IPS-11a (cell line): Measurements from ENCODE around the gene TNNI2.
"Not testable (repeated sequence)": the region's sequence is repeated elsewhere in the genome, so short reads cannot be mapped to it uniquely, and the experiment has no call there.

Experiments used
- H3K4me3 ChIP-seq: one replicate; pipeline ENCODE4 v1.5.1; 2013; ENCODE audit warnings: low read depth, low read length, control low read depth

The TNNI2 gene

DNA sequence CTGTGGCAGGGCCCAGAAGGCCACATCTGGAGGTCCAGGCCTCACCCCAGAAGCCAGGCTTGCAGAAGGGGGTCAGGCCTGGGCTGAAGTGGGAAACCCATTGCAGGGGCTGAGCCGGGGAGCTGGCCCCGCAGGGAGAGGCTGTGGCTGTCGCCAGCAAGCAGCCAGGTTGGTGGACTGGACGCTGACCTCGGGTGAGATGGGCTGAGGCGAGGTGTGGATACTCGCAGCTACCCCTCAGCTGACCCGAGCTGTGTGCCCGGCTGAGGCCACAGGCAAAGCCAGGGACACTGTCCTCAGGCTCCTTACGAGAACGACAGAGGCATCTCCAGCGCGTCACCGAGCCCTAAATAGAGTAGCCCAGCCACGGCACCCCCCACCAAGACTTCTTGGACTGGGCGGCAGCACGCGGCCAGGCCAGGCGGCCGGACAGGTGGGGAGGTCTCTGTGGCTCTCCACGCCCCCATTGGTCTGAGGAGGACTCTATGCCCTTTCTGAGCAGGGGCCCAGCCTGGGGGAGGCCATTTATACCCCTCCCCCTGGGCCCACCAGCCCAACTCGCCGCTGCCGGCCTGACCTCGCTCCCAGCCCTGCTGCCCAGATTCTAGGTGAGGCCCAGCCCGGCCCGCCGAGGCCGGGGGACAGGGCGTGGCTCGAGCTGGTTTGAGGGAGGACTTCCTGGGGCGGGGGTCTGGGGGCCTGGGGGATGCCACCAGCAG, at the start of gene TNNI2:
TSS of gene TNNI2 (plus strand) at position 556 of the 719 bp plus-strand sequence. CDS start 716 bp downstream, outside the sequence.
- no peak within 1 kb of the TSS for H3K4me3 ChIP-seq

DNA sequence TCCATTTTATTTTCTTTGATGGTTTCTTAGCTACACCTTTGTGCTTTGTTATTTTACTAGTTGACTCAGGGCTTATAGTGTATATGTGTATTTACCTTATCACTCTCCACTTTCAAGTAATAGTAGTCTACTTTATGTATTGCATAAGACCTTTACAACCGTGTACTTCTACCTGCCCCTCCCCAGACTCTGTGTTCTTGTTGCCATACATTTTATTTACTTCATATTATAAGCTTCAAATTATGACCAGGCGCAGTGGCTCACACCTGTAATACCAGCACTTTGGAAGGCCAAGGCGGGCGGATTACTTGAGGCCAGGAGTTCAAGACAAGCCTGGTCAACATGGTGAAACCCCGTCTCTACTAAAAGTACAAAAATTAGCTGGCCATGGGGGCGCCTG, 46.9 kb upstream of the TNNI2 start:
- no peak overlapping the region for H3K4me3 ChIP-seq

DNA sequence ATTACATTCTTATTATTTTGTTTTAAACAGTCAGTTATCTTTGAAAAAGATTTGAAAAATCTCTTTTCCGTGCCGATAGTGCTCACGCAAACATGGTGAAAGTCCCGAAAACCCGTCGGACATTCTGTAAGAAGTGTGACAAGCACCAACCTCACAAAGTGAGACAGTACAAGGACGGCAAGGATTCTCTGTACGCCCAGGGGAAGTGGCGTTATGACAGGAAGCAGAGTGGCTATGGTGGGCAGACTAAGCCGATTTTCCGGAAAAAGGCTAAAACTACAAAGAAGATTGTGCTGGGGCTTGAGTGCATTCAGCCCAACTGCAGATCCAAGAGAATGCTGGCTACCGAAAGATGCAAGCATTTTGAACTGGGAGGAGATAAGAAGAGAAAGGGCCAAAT, 46.3 kb upstream of the TNNI2 start:
- no peak overlapping the region for H3K4me3 ChIP-seq

DNA sequence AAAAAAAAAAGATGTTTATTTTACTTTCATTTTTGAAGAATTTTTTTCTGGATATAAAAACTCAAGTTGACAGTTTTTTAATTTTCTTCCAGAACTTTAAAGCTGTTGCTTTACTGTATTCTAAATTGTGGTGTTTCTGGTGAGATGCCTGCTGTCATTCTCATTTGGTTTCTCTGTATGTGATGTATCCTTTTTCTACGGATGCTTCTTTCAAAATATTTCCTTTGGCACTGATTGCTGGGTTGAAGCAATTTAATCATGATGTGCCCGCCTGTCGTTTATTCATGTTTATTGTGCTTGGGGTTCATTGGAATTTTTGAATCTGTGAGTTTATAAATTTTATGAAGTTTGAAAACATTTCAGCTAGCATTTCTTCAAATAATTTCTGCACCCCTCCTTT, 45.7 kb upstream of the TNNI2 start:
- H3K4me3 ChIP-seq = no peak overlapping the region

DNA sequence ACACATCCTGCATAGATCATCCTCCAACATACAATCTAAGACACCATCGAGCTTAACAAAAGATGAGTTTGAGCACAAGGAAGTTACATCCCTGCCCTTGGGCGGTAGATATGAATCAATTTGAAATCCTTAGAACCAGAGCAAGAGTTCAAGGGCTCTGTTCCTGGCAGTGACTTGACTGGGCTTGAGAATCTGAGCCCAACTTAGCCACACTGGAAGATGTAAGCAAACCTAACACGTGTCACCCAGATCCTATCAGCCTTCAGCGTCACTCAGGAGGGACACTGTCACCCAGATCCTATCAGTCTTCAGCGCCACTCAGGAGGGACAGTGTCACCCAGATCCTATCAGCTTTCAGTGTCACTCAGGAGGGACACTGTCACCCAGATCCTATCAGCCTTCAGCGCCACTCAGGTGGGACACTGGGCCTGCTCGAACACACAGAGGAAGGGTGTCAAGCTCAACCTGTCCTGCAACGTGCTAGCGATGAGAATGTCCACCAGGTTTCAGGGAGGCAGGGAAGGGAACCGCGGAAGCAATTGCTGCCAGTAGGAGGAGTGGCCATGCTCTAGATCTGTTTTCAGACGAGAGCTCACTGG, 42.3 kb upstream of the TNNI2 start:
- H3K4me3 ChIP-seq = no peak overlapping the region

DNA sequence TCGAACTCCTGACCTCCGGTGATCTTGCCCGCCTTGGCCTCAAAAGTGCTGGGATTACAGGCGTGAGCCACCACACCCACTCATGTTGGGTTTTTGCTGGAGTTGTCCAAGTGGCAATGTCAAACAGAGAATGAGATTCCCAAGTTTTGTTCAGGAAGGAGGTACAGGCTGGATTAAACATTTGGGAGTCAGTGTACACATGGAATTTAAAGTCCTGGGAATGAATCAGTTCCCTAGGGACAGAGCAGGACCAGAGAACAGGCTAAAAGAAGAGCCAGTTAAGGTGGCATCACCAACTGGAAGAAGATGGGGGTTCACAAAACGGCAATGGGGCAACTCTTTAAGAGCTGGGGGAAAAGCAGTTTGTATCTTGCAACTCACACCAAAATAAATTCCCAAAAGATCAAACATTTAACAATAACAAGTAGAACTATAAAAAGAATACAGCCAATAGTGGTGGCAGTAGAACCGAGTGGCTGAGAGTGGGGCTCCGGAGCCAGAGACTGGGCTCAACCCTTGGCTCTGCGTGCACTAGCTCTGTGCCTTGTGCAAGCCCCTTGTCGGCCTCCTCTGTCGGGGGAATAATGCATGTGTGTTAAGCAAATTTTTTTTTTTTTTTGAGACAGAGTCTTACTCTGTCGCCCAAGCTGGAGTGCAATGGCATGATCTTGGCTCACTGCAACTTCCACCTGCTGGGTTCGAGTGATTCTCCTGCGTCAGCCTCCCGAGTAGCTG, 41.2 kb upstream of the TNNI2 start:
- no peak overlapping the region for H3K4me3 ChIP-seq

DNA sequence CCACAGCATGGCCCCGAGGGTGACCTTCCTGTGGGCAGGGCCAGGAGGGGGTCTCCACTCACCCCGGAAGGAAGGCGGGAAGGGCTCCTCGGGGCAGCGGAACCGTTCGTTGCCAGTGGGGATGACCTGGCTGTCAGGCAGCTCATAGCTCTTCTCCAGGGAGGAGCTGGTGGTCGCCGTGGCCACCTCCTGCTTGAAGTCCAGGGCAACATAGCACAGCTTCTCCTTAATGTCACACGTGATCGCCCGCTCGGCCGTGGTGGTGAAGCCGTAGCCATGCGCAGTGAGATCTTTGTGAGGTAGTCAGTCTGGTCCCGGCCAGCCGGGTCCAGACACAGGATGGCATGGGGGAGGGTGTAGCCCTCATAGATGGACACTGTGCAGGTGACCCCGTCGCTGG, 35.5 kb upstream of the TNNI2 start:
- H3K4me3 ChIP-seq = no peak overlapping the region

DNA sequence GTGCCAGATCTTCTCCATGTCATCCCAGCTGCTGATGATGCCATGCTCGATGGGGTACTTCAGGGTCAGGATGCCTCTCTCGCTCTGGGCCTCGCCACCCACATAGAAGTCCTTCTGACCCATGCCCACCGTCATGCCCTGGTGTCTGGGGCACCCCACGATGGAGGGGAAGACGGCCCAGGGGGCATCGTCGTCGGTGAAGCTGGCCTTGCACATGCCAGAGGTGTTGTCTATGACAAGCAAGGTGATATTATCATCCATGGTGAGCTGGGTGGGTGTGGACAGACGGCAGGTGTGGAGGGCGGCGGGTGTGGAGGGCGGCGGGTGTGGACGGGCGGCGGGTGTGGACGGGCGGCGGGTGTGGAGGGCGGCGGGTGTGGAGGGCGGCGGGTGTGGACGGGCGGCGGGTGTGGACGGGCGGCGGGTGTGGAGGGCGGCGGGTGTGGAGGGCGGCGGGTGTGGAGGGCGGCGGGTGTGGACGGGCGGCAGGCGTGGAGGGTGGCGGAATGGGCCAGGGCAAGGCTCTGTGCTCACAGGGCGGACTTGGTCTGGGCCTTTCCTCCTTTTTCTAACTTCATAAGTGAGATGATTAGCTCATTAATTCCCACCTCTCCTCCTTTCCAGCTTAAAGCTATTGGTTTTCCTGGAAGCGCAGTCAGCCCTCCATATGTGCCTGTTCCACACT, 34.8 kb upstream of the TNNI2 start:
- not testable (repeated sequence) for H3K4me3 ChIP-seq

DNA sequence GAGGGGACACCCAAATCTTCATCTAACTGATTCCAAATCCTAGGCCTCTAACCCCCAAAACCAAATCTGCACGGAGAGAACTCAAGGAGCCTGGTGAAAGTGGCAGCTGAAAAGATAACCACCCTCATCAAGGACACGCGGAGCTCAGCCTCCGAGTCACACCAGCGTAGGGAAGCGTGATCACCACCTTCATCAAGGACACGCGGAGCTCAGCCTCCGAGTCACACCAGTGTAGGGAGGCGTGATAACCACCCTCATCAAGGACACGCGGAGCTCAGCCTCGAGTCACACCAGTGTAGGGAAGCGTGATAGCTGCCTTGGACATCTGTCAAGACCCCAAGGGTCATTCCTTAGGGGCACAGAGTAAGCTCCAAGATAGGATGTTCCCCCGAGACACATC, 33.3 kb upstream of the TNNI2 start:
- no peak overlapping the region for H3K4me3 ChIP-seq

DNA sequence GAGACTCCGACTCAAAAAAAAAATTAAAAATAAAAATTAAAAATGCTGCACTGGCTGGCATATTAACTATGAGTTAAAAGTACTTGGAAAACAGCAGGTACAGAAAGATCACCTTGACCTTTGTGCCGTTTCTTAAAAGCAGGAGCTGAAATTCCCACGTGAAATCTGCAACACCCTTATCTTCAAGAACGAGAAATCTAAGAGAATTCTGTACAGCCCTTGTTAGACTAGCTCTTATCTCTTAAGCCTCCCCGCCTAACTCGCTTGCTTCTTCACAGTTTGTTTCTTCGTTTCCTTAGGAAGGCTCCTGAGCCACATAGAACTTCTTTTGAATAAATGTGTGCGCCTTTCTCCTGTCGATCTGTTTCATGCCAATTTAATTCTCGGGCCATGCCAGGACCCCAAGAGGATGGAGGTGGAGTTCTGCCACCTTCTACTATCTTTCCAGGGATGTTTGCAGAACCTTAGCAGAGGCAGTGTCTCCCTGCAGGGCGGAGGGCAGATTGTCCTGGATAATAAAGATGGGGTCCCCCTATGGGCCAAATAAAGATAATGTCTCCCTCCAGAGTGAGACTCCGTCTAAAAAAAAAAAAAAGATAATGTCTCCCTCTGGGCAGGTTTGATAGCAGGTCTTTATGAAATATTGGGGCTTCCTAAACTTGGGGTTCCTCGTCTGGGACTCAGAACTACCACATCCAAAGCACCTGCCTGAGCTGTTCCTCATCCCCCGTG, 31.4 kb upstream of the TNNI2 start:
- H3K4me3 ChIP-seq = no peak overlapping the region

DNA sequence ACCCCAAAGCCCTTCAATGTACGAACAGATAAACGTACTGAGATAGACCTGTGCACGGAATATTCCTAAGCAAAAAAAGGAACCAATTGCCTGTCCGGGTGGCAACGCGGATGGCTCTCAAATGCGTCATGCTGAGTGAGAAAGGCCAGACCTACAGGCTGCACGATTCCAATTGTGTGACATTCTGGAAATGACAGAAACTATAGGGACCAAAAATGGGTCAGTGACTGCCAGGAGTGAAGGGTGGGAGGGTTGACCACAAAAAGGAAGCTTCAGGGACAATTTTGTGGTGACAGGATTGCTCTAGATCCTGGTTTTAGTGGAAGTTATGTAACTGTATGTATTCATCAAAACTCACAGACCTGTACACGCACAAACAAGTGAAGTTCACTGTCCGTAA, 28.0 kb upstream of the TNNI2 start:
- no peak overlapping the region for H3K4me3 ChIP-seq

DNA sequence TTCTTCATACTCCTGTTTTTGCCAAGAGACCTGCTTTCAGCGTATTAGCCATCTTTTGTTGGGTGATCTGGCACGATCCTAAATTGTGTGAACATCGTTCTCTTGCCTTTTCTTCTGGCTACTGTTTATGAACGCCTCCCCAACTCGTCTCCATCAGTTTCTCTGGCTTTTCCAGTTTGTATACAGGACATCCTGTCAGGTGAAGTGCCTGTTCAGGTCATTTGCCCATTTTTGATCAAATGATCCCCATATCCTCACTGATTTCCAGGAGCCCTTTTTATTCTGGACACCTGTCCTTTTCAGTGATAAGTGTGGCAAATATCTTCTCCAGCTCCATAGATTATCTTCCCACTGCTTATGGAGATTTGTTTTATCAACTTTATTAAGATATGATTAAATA, 26.5 kb upstream of the TNNI2 start:
- H3K4me3 ChIP-seq = no peak overlapping the region

DNA sequence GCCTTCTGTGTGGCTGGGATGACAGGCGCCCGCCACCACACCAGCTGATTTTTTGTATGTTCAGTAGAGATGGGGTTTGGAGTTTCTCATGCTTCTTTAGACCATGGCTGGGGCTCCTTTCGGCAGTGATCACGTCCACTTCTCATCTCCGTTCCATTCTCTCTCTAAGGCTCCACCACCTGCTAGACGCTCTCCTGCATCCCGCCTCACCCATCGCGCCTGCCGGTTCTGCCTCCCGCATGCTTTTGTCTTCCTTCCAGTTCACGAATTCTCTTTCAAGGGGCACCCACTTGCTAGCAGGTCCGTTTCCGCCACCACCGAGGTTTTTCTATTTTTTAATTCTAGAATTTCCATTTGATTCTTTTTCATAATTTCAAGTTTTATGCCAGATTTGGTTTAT, 26.0 kb upstream of the TNNI2 start:
- no peak overlapping the region for H3K4me3 ChIP-seq

DNA sequence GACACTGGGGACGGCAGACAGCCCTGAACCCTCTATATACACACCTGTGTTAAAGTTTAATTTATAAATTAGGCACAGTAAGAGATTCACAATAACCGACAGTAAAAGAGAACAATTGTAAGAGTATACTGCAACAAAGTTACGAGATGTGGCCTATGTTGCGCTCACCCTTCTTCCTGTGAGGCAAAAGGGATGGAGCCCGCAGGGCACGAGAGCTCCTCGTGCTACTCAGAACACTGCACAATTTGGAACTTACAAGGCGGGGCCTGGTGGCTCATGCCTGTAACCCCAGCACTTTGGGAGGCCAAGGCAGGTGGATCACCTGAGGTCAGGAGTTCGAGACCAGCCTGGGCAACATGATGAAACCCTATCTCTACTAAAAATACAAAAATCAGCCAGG, 25.4 kb upstream of the TNNI2 start:
- not testable (repeated sequence) for H3K4me3 ChIP-seq

DNA sequence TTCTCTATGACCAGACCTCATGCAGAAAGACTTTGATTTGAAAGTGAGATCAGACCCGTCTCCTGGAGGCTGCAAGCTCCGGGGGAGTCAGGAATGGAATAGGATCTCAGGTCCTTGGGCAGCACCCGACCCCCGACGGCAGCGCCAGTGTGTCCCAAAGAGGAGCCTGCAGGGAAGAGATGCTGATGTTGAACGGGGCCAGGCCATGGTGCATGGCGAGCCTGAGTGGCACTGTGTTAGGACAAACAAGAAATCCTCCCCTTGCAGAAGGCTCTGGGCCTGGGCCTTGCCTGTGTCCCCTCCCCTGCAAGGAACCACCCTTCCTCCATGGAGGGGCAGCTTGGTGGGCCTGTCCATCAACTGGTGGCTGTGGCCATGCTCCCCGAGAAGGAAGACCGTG, 24.1 kb upstream of the TNNI2 start:
- no peak overlapping the region for H3K4me3 ChIP-seq

DNA sequence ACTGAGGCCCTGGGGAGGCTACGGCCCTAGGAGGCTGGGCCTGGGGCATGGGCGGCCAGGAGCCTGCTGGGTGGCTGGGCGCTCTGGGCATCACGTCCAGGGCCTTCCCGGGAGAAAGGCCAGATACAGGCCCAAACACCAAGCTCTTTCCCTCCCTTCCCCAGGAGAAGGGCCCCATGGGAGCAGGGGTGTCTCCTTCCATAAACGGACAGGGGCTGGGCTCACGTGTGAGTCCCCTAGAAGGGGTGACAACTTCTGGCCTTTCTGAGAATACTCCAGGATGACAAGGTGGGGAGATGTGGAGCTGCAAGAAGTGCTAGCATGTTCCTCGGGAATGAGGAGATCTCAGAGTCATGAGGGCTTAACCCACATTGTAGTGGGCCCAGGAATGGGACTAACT, 23.5 kb upstream of the TNNI2 start:
- no peak overlapping the region for H3K4me3 ChIP-seq

DNA sequence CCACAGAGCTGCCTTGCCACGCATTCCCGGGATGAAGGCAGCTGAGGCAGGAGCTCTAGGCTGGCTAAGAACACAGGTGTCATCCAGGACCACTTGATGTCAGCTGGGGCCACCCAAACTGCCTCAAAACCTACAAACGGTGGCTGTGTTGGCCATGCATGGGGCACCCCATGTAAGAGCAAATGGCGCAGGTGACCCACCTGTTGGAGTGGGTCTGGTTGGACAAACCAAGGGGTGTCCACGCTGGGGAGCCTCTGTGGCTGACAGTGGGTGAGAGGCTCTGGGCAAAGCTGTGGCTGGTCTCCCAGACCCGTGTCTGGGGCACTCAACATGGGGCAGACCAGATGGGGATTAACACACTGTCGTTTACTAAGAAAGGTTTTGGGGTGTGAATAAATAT, 23.0 kb upstream of the TNNI2 start:
- H3K4me3 ChIP-seq = no peak overlapping the region

DNA sequence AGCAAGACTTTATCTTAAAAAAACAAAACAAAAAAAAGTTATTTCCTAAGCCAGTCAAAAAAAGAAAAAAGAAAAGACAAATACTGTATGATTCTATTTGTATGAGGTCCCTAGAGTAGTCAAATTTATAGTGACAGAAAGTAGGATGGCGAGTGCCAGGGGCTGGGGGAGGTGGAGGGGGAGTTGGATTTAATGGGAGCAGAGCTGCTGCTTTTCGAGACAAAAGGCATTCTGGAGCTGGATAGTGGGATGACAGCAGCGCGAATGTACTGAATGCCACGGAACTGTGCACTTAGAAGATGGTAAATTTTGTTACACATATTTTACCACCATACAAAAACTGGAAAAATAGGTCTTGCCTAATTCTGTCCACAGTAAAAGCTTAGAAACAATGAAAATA, 21.8 kb upstream of the TNNI2 start:
- H3K4me3 ChIP-seq = no peak overlapping the region

DNA sequence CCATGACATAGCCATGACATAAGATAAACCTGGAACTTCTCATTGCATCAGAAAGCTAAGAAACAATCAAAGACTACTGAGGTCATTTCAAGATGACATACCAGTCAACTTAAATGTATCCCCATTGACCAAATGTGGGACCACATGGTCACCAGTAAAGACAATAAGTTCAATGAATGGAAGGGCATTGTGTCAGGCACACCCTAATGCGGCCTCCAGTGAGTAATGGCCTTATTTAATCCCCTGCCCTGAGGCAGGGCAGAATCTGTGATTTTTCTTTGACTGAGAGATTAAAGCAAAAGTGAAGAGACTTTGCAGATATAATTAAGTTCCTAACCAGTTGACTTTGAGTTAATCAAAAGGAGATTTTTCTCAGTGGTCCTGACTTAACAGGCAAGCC, 21.3 kb upstream of the TNNI2 start:
- H3K4me3 ChIP-seq = no peak overlapping the region

DNA sequence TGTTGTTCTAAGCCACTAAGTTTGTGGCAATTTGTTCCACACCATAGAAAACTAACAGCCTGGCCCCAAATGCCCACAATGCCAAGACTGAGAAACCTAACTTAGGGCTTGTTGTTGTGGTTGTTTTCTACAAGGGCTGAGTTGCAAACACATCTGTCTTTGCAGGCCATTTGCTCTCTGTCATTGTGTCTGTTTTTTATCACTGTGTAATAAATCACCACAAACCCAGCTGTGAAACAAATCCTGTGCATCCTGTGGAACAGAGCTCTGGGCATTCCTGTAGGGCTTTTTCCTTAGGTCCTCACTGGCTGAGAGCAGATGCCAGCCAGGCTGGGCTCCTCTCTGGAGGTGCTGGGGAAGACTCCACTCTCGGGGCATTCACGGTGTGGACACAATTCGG, 19.7 kb upstream of the TNNI2 start:
- H3K4me3 ChIP-seq = no peak overlapping the region
